ENCODE results near the gene ASTL.

- TF ChIP-seq CTCF (IDR thresholded peaks at IDR 0.05) (no peak), POLR2A (IDR thresholded peaks at IDR 0.05) (no peak)
Measured at GRCh38 chr2:96156926-96157648, 18.8 kb upstream of the ASTL start.

All from body of pancreas (tissue), 4 donors.